ENCODE measurements around the gene SLC22A24.
"Not testable (repeated sequence)": the region's sequence is repeated elsewhere in the genome, so short reads cannot be mapped to it uniquely, and the experiment has no call there.

SLC22A24 gene

GRCh38 chr11:63144121-63144520 is at the start of gene SLC22A24:
TSS of gene SLC22A24 (minus strand) at chr11:63144221. CDS start at chr11:63143779, 442 bp downstream.
- DNase-seq = no peak

- DNase-seq = no peak
Observed at GRCh38 chr11:63180536-63180935, 36.5 kb upstream of the SLC22A24 start.

GRCh38 chr11:63179432-63180041 is 35.5 kb upstream of the SLC22A24 start:
- DNase-seq = no peak

- no peak for DNase-seq
Observed at GRCh38 chr11:63177872-63178271, 33.9 kb upstream of the SLC22A24 start.

GRCh38 chr11:63165706-63166310 is 21.8 kb upstream of the SLC22A24 start:
- DNase-seq = no peak

GRCh38 chr11:63155794-63156193 is 11.8 kb upstream of the SLC22A24 start:
- DNase-seq = no peak

- DNase-seq = no peak
Observed at GRCh38 chr11:63146581-63146980, 2.6 kb upstream of the SLC22A24 start.

GRCh38 chr11:63142459-63142858 is 1.6 kb downstream of the SLC22A24 start:
- no peak for DNase-seq

GRCh38 chr11:63132985-63133775 is 10.8 kb downstream of the SLC22A24 start:
- DNase-seq = no peak

GRCh38 chr11:63099555-63099954 is 44.5 kb downstream of the SLC22A24 start:
- DNase-seq = no peak

- no peak for DNase-seq
Observed at GRCh38 chr11:63080682-63081081, 63.3 kb downstream of the SLC22A24 start.

- not testable (repeated sequence) for DNase-seq
Observed at GRCh38 chr11:63046203-63046602, 97.8 kb downstream of the SLC22A24 start.

GRCh38 chr11:63042596-63042995 is 101.4 kb downstream of the SLC22A24 start:
- DNase-seq = no peak

GRCh38 chr11:63032457-63032856 is 111.6 kb downstream of the SLC22A24 start:
- no peak for DNase-seq

Data from C1 segment of cervical spinal cord (tissue), 14 donors.